Stimulated activated CD4-positive, alpha-beta T cell treated with anti-CD3 and anti-CD28 coated beads, Interleukin-15, amount 100 ng/mL, for 1 hour (primary cell): ENCODE data around the gene B9D1.

Source experiments
- DNase-seq, 2 donors: peaks; one replicate each; pipeline ENCODE4 v3.0.0-alpha.2; 2020; ENCODE audit warnings: low read depth in 1 of 2, low spot score in 1 of 2

B9D1 gene, protein sequence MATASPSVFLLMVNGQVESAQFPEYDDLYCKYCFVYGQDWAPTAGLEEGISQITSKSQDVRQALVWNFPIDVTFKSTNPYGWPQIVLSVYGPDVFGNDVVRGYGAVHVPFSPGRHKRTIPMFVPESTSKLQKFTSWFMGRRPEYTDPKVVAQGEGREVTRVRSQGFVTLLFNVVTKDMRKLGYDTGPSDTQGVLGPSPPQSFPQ

DNA sequence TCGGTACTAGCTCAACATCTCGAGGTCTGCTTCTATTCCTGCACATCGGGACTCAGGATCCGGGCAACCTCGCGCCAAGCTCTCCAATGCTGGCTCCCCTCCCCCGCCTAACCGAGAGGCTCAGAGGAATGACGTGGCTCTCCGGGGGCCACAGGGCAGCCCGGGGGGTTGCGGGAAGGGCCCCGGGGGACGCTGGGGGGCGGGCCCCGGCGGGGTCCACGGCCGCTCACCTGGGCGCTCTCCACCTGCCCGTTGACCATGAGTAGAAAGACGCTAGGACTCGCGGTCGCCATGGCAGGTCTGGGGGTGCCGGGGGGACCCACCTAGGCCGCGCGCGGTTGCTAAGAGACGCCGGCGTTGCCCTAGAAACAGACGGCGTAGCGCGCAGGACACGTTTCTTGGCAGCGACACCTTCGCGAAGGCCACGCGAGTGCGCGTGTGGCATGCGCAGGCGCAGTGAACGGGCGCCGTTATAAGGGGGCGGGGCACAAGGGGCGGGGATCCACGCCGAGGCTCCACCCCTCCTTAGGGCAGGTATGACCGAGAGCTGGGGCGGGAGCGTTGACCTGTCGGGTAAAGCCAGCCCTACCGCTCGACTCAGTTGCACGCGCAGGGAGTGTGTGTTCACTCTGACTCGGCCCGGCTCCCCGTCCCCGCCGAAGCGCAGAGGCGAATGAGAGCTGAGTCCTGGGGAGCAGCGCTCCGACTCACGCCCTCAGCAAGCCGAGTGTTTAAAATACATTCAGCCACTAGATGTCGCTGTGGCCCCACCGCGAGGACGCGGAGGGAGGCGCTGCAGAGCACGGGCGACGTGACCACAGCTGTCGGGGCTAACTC, at the start of gene B9D1:
Gene B9D1, minus strand, starts transcription at position 447 of the 837 bp plus-strand sequence. Its CDS starts 154 bp downstream, at position 293.
- peak; percentile 93 to 95 for DNase-seq

DNA sequence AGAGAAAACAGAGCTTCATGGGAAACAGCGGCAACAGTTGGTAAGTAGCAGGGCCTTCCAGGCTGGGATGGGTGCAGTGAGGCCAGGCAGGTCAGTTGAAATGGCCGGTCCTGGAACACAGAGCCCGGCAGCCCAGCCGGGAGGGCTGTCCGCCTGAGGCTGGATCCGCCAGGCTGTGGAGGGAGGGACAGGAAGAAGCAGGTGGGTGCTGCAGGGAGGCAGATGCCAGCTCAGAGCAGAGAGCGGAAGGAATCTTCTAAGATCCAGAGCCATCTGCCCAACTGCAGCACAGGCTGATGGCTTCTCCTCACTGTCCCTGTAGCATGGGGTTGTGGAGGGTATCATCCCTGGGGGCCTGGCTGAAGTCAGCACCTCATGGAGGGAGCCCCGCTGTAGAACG, 49.1 kb upstream of the B9D1 start:
- no peak for DNase-seq

DNA sequence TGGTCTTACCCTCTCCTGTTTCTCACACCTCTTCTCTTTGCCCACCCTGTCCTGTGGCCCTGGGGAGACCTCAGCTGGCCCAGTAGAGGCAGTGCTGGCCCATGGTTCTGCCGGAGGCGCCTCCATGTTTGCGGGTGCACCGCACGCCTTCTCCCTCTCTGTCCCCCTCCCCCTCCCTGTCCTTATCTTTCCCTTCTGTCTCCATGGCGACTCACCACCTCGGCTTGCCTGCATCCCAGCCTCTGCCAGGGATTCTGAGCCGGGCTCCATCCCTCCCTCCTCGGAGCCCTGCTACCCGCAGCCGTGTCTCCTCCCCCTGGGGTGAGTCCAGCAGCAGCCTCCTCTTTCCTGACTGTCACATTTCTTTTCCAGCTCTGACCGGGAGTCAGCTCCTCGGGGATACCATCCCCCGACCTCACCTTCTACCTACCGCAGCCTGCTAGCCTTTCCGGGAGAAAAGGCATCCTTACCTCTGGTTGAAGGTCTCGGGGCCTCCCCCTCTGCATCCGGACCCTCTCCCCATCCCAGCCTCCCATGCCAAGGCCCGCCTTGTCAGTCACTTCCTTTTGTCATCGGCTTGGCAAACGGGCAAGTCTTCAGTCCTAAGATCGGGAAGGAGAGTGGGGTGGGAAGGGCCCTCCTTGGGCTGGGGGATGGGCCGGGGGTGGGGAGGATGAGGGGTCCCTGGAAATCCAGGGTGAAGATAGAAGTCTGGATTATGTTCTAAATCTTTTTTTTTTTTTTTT, 48.5 kb upstream of the B9D1 start, which contains the start of gene RNF112:
Gene RNF112, plus strand, starts transcription at position 358 of the 746 bp plus-strand sequence. Its CDS starts 177 bp downstream, at position 535.
- DNase-seq, result no peak

DNA sequence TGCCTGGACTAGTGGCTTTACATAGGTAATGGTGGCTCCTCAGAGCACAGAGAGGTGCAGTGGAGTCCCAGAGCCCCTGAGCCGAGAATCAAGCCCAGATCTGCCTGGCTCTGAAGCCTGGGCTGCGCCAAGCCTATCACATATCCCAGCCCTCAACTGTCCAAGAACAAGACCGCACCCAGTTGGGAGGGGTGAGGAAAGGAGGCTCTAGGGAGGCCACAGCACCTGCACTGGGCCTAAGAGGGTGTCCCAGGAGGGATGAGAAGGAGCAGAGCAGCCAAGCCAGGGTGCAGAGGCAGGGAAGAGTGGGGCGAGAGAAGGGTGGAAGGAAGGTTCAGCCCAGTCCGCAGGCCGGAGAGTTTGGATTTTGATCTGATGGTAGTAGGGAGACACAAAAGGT, 47.6 kb upstream of the B9D1 start:
- no peak for DNase-seq

DNA sequence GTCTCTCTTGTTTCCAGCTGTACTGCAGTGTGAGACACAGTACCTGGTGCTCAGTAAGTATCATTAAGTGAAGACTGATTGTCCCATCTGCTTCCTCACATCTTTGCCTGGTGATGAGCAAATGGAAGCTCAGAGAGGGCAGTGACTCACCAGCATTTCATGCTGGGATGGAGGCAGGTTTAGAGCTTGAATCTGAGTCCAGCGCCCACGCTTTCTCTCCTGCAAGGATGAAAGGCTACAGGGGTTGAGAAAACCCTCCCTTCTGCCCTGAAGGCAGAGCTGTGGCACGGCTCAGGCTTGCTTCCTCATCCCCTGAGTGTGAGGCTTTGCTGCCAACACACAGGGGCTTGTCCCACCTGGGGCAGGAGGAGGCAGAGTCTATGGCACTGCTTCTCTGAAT, 47.0 kb upstream of the B9D1 start:
- no peak for DNase-seq

DNA sequence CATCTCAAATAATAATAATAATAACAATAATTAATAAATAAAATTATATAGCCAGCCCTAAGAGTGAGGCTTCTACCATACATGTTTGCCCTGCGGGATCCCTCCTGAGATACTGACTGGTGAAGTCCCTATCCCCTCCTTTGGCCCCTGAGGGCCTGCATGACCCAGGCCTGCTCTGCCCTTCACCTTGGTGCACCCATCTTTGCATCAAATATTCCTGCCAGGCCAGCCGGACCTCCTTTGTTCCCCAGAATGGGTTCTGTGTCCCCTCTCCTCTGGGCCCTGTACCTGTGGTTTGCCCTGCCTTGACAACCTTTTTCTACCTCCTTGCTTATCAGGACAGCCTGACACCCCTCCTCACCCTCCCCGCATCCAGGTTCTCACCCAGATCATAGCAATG, 46.5 kb upstream of the B9D1 start:
- no peak for DNase-seq

DNA sequence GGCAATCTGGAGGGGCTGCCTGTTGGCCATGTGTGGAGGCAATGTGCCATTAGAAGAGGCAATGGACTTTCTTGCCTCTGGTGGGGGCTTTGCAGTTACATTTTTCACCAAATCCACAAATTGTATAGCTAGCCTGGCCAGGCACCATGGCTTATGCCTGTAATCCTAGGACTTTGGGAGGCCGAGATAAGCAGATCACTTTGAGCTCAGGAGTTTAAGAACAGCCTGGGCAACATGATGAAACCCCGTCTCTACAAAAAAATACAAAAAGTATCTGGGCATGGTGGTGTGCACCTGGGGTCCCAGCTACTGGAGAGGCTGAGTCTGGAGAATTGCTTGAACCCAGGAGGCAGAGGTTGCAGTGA, 45.8 kb upstream of the B9D1 start:
- no peak for DNase-seq

DNA sequence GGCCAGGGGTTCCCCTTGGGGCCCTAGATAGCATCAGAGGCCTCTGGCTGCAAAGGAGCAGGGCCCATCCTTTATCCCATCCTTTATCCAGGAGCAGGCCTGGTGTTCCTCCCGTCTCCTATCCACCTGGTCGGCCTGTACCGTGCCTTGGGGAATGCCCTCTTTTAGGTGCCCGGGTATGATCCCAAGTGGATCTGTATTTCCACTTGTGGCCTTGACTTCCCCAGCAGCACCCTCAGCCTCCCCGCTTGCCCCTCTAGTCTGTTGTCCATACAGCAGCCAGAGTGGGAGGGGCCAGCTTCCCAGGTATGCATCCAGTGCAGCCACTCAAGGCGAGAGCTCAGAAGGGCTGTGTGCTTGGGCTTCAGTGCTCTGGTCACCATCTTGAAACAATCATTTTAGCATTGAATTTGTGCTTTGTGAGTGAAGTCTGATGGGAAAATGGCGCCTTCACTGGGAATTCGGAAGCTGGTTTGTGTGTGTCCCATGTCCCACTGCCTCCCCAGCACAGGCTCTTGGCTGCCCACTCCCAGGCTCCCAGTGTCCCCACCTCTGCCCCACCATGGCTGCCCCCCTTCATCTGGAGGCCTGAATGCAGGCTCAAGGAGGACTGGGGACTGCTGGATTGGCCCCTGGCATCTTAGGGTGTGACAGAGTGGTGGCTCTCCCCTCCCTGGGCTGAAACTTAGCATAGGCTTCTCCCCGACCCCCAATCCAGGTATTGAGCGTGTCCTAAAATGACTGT, 45.2 kb upstream of the B9D1 start:
- no peak for DNase-seq

DNA sequence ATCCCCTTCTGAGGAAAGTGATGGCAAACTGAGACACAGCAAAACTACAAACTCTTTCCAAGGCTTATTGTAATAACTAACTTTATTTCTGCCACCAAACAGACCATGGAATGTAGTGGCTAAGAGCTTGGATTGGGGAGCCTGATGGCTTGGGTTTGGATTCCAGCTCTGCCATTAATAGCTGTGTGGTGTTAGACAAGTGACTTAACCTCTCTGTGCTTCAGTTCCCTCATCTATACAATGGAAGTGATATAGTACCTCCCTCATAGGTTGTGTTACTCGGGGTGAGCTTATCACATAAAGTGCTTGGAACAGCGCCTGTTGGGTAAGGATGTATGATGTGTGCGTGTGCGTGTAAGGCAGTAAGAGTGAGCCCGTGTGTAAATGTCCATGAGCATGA, 42.6 kb upstream of the B9D1 start:
- DNase-seq, result no peak

DNA sequence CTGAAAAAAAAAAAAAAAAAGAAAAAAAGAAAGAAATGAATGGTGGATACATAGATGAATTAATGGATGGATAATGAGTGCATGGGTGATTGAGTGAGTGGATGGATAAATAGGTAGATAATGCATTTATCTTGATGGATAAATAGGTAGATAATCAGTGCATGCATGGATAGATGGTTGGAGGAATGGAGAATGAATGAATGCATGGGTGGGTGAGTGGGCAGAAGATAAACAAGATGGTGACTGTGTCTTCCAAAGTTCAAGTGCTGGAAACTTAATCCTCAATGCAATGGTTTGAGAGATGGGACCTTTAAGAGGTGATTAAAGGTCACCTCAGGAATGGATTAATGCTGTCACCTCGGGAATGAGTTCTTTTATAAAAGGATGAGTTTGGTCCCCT, 41.7 kb upstream of the B9D1 start:
- DNase-seq, result no peak

DNA sequence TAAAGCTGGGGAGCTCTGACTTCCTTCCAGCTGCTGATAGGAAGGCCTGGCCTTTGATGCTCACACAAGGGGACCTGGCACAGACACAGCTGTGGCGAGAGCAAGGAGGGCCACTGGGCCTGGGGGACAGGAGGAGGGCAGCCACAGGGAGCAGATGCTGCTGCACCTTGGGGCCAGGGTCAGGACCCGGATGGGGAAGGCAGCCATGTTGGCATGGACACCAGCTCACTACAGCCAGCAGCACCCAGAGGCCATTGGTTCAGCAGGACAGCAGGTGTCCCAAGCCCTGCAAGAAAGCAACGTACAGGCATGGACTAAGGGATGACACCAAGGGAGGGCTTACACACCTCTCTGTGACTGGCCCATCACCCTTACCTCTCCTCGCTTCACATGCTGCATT, 40.5 kb upstream of the B9D1 start:
- DNase-seq, result no peak

DNA sequence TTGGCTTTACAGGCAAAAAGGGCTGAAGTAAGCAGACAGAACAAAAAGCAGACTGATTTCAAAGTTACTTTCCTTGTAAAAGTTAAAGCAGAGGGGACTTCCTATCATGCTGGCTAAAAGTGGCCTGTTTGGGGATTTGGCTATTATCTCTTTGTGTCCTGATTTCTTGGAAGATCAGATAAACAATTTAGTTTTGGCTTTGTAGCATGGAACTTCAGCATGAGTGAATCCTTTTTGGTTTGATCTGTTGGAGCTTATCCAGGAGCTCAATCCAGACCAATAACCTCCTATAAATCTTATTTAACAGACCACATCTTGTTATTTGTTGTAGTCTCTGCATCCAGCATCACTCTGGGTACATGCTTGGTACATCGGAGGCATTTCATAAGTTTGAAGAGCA, 39.6 kb upstream of the B9D1 start:
- DNase-seq, result no peak

DNA sequence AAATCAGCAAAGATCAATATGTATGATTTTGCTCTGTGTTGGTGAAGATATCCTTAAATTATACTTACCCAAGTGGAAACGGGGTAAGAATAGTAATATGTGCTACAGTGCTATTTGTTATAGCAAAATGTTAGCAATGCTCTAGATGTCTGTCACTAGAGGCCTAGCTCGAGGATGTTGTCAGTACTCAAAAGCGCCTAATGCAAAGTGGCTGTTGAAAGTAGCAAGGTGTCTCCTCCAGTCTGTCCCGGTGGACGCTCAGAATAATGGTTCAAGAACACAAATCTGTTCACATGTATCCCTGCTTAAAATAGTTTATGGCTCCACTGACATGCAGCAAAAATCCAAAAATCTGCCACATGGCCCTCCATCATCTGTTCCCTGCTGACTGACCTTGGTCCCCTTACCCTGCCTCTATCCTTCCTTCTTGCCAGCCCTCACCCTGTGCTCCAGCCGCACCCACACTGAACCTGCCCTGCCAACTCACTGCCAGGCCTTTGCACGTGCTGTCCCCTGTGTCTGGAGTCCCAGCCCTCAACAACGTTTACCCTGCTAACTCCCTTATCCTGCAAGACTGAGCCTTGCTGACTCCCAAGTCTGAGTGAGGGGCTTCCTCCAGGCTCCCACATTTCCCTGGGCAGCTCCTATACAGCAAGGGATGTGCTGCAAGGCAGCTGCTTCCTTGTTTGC, 38.9 kb upstream of the B9D1 start:
- DNase-seq, result no peak

DNA sequence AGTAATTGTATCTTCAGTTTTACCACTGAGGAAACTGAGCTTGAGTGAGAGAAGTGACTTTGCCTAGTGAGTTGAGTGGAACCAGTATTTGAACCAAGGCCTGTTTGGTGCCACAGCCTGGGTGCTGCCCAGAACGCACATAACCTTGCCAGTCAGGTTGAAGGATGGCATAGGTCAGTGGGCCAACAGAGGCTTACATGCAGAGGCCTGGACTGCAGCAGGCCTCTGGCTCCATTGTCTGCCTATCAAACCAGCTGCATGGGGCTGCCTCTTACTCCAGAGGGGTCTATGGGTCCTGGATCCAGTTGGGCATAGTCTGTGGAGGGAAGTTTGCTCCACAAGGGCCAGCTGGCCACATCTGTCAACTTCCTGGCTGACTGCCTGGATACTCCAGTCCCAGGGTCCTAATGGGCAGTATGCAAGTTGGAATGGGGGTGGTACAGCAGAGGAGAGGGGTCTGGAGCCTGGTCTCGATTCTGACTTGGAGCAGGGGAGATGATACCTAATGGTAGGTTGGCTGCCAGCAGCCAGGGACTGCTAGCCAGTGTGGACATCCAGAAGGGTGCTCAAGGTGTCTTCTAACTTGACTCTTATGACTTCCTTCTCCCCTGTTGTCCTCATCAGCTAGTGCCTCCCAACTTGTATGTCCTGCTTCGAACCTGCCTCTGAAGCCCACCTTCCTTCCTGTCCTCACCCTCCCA, 37.4 kb upstream of the B9D1 start:
- no peak for DNase-seq

DNA sequence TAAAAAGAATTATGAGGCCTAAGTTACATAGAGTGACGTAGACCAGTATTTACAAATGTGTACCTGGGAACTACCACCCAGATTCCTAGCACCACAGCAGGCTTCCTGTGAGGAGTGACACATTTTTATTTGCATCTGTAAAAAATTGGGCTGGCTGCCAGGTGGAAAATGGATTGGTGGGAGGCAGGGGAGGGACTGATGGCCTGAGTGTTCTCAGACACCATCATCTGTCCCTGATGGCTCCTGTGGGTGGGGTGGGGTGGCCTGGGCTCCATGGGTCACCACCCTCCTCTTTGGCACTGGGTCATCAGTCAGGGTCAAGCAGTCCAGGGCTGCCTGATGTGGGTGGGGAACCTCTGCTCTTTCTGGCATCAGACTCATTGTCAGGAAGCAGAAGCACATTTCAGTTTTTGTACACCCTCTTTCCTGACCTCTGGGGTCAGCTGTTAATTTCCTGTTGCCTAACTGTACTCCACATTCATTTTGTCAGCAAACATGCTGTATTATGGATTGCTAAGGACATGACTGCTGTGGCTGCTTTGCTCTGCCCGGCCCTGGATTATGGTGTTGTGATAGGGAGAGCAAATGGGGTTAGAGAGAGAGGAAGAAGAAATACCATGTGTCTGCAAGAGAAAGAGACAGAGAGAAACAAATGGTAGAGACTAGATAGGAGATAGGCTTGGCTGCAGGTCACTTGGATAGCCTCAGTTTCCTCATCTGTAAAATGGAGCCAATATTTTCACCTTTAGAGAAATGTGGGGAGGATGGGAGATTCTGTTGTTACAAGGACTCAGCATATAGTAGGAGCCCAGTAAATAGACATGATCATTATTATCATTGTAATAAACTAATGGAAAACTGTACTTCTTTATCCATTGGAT, 36.0 kb upstream of the B9D1 start:
- no peak for DNase-seq

DNA sequence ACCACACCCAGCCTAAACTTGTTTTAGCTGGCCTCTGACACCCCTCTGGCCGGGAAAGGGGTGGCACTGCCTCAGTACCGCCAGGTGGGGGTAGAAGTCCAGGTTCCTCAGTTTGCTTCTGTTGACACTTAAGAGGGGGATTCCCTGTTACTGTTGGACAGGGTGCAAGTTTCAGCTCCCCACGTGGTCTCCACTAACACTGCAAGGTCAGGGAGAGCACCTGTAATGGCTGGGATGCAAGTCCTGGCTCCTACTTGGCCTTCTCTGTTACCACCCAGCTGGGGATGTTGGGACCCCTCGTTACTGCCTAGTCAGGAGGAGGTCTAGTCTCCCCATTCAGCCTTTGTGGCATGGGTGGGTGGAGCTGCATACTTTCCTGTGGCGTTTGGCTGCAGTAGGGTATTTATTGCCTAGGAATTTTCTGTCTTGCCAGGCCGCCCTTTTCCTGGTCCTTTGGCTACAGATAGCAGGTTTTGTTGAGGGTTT, 35.1 kb upstream of the B9D1 start:
- no peak for DNase-seq

DNA sequence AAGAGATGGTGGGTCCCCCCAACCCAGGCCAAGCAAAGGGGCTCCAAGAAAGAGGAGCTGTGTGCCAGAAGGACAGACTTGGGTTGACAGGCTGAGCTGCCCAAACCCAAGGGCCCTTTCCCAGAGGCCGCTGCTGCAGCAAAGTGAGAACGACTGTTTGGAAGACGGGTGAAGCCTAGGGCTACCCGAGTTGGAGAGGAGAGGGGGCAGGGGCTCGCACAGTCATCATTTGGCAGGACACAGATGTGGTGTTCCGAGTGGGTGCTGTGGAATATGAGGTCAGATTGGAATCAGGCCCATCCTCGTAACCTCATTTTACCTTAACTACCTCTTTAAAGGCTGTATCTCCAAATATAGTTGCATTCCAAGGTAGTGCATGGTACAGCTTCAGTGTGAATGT, 29.8 kb upstream of the B9D1 start:
- DNase-seq, result no peak

DNA sequence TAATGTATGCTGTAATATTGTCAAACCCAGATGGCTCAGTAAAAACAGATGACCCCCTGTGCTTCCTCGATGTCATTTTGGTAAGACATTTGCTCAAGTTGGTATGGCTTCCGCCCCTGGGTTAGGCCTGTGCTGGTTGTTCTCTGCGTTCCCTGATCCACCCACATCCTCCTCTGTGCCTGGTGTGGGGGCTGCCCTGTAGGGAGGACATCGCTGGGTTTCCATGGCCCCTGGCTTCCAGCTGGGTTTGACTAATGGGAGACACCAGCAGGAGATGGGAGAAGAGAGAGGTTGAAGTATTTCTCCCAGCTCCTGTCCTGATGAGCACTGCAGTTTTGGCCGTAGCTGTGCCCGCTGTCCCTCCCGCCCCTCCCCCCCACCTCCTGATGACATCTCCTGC, 28.9 kb upstream of the B9D1 start:
- no peak for DNase-seq

DNA sequence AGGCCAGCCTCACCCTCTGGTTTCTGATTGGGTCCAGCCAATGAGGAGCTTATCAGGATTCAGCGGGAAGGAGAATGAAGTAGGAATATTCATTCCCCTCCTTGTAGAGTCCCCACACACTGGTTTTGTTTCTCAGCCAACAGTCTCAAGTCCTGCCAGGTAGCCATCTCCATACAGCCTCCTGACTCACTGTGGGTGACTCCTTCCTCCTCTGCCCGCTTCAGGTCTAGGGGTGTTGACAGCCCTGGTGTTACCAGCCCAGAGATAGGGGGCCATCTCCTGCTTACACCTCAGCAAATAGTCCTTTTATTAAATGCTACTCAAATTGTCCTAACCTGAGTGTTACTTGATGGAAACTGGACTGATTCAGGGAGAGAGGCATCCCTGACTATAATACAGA, 28.4 kb upstream of the B9D1 start:
- DNase-seq, result no peak
